IMR-90 (cell line): ENCODE data around the gene CFAP221. TPM values are rescaled to one million over a fixed set of nuclear protein-coding genes. Genes with fewer than 3 reads are reported as not detected.

Source experiments
- ATAC-seq: fragments of 200-7000 bp; cut with Tn5 transposase; 2 replicates; pipeline ENCODE4 v1.9.1; 2020; ENCODE audit warnings: low read depth, mild to moderate bottlenecking, moderate library complexity
- BruUV-seq: library from RNA; stranded (reverse); fragments of 400-500 nt; replicated peaks from 2 replicates; lab custom pipeline; 2021; lab: Mats Ljungman, UMichigan
- CTCF ChIA-PET: fragments of 300-600 bp; formaldehyde crosslinking; extraction: SDS; loops from one replicate; lab custom pipeline; 2021; ENCODE audit warnings: antibody characterized with exemption; lab: Yijun Ruan, JAX
- POLR2A ChIA-PET: fragments of 300-600 bp; sonication (Branson Sonifier 250); formaldehyde crosslinking; loops from one replicate; lab custom pipeline; 2022; ENCODE audit warnings: antibody characterized with exemption; ENCODE audit not compliant: unreplicated experiment; lab: Charles Lee
- DNase-seq: peaks from one replicate; pipeline ENCODE4 v3.0.0; 2013
- H2AFZ ChIP-seq: replicated peaks from 2 replicates; pipeline ENCODE3; 2013; ENCODE audit warnings: low read length, mild to moderate bottlenecking; ENCODE audit not compliant: poor library complexity
- H2AK5ac ChIP-seq: 2 replicates; pipeline ENCODE4 v1.6.1; 2013; ENCODE audit warnings: low read depth, low read length, inconsistent platforms
- H2AK9ac ChIP-seq: replicated peaks from 2 replicates; pipeline ENCODE3; 2013; ENCODE audit warnings: mild to moderate bottlenecking, low read depth, low read length, moderate library complexity; ENCODE audit not compliant: poor library complexity
- H2BK120ac ChIP-seq: 2 replicates; pipeline ENCODE4 v1.6.1; 2013; ENCODE audit warnings: low read depth, low read length, inconsistent platforms
- H2BK15ac ChIP-seq: 3 replicates; pipeline ENCODE4 v1.6.1; 2013; ENCODE audit warnings: low read depth, low read length, inconsistent platforms
- H2BK20ac ChIP-seq: 2 replicates; pipeline ENCODE4 v1.6.1; 2013; ENCODE audit warnings: low read depth, mild to moderate bottlenecking, inconsistent platforms, low read length, moderate library complexity
- H2BK5ac ChIP-seq: 2 replicates; pipeline ENCODE4 v1.6.1; 2013; ENCODE audit warnings: mild to moderate bottlenecking, low read depth, low read length, inconsistent platforms; ENCODE audit not compliant: poor library complexity, severe bottlenecking
- H3K14ac ChIP-seq: replicated peaks from 2 replicates; pipeline ENCODE4 v1.6.1; 2013; ENCODE audit warnings: low read depth, low read length, inconsistent platforms
- H3K18ac ChIP-seq: 2 replicates; pipeline ENCODE4 v1.6.1; 2013; ENCODE audit warnings: low read depth, low read length, control low read depth
- H3K23ac ChIP-seq: 2 replicates; pipeline ENCODE4 v1.6.1; 2013; ENCODE audit warnings: low read depth, low read length, inconsistent platforms
- H3K27ac ChIP-seq: 2 replicates; pipeline ENCODE4 v1.5.1; 2013; ENCODE audit warnings: mild to moderate bottlenecking, control low read depth, low read length; ENCODE audit not compliant: insufficient read depth
- H3K27me3 ChIP-seq: 2 replicates; pipeline ENCODE4 v1.6.1; 2013; ENCODE audit warnings: low read length; ENCODE audit not compliant: control insufficient read depth, insufficient read depth
- H3K36me3 ChIP-seq: 2 replicates; pipeline ENCODE4 v1.6.1; 2013; ENCODE audit warnings: low read length, mixed read lengths; ENCODE audit not compliant: control insufficient read depth, insufficient read depth
- H3K4ac ChIP-seq: 2 replicates; pipeline ENCODE4 v1.6.1; 2013; ENCODE audit warnings: low read depth, low read length, inconsistent platforms
- H3K4me1 ChIP-seq: 2 replicates; pipeline ENCODE4 v1.6.1; 2013; ENCODE audit warnings: low read length, mixed read lengths; ENCODE audit not compliant: control insufficient read depth, insufficient read depth
- H3K4me2 ChIP-seq: 2 replicates; pipeline ENCODE4 v1.6.1; 2013; ENCODE audit warnings: low read depth, mild to moderate bottlenecking, control low read depth, low read length, moderate library complexity
- H3K4me3 ChIP-seq: 2 replicates; pipeline ENCODE4 v1.5.1; 2013; ENCODE audit warnings: low read depth, mild to moderate bottlenecking, control low read depth, low read length, moderate library complexity; ENCODE audit not compliant: insufficient read depth
- H3K56ac ChIP-seq: 2 replicates; pipeline ENCODE4 v1.6.1; 2013; ENCODE audit warnings: low read length, inconsistent platforms; ENCODE audit not compliant: insufficient read depth; ENCODE audit errors: extremely low read depth
- H3K79me1 ChIP-seq, 2 experiments: 2 replicates each; pipeline ENCODE4 v1.6.1; 2013; ENCODE audit warnings: low read length in 2 of 2, inconsistent platforms in 1 of 2, low read depth in 1 of 2
- H3K9ac ChIP-seq: 2 replicates; pipeline ENCODE4 v1.6.1; 2013; ENCODE audit warnings: low read depth, low read length, control low read depth
- H3K9me1 ChIP-seq: 2 replicates; pipeline ENCODE4 v1.6.1; 2013; ENCODE audit warnings: low read length, inconsistent platforms; ENCODE audit not compliant: insufficient read depth
- H3K9me3 ChIP-seq: 2 replicates; pipeline ENCODE4 v1.6.1; 2013; ENCODE audit warnings: low read length; ENCODE audit not compliant: control insufficient read depth, insufficient read depth
- H4K20me1 ChIP-seq: 2 replicates; pipeline ENCODE4 v1.6.1; 2013; ENCODE audit warnings: low read length, inconsistent platforms; ENCODE audit not compliant: insufficient read depth
- H4K5ac ChIP-seq: 2 replicates; pipeline ENCODE4 v1.6.1; 2013; ENCODE audit warnings: mild to moderate bottlenecking, low read depth, low read length, control low read depth
- H4K8ac ChIP-seq, 2 experiments: 2 replicates each; pipeline ENCODE4 v1.6.1; 2013; ENCODE audit warnings: low read depth in 2 of 2, low read length in 2 of 2, control low read depth in 1 of 2, inconsistent platforms in 1 of 2
- H4K91ac ChIP-seq: 2 replicates; pipeline ENCODE4 v1.6.1; 2013; ENCODE audit warnings: low read depth, low read length, inconsistent platforms; ENCODE audit not compliant: insufficient read depth
- ELK1 ChIP-seq: fragments of 150-350 bp; IDR thresholded peaks from 2 replicates; pipeline ENCODE4 v1.6.1; 2016; ENCODE audit warnings: low read depth, mild to moderate bottlenecking, low read length, moderate library complexity, borderline replicate concordance
- USF2 ChIP-seq: fragments of 150-350 bp; IDR thresholded peaks from 2 replicates; pipeline ENCODE4 v1.6.1; 2017; ENCODE audit warnings: mild to moderate bottlenecking, antibody characterized with exemption, low read length, low read depth
- WGBS, 2 experiments: methylation state at CpG; one replicate each; pipeline versions ENCODE4 v1.1.5 to v1.1.7; 2013; ENCODE audit warnings: missing lambda C conversion rate in 2 of 2; ENCODE audit not compliant: insufficient read length in 1 of 2; ENCODE audit errors: extremely low coverage in 2 of 2; 5-methylcytosine and 5-hydroxymethylcytosine counted together
- dilution Hi-C: fragments of 300-500 bp; cut with HindIII; formaldehyde crosslinking; loops from one replicate; pipeline ENCODE4 v1.14.3; 2018; ENCODE audit warnings: low sequenced_read_pairs; ENCODE audit not compliant: unreplicated experiment
- in situ Hi-C: fragments of 300-500 bp; cut with MboI; formaldehyde crosslinking; loops from 3 replicates; pipeline ENCODE4 v1.14.3; 2019; ENCODE audit warnings: low sequenced_read_pairs, inconsistent platforms, mixed read lengths
- intact Hi-C: fragments of 100-400 bp; cut with micrococcal nuclease; formaldehyde crosslinking; loops from 2 replicates; pipeline ENCODE4 v1.10.0; 2022
- polyA plus RNA-seq, 3 experiments: library from polyadenylated mRNA; depleted of rRNA; stranded (reverse); fragments of >200 nt; gene quantifications; 2 replicates each; pipeline ENCODE4 v1.2.3, GENCODE V29; 2012; ENCODE audit warnings: low replicate concordance in 1 of 3
- total RNA-seq: library from RNA; depleted of rRNA; stranded (reverse); fragments of >200 nt; gene quantifications from 2 replicates; pipeline ENCODE4 v1.2.3, GENCODE V29; 2012

The CFAP221 gene
- total and polyA plus RNA-seq, 2 of the 4 experiments (the other 2 are of a cell fraction), result not detected

- TF ChIP-seq USF2 (no peak), ELK1 (no peak)
- dilution Hi-C loops, result no loop called here
- Histone ChIP-seq H3K14ac (no peak overlapping the region), H2BK15ac (no peak overlapping the region), H4K91ac (no peak overlapping the region), H2AK9ac (no peak overlapping the region), H3K4me3 (no peak overlapping the region), H3K27ac (no peak overlapping the region), H3K4me2 (no peak overlapping the region), H3K4ac (no peak overlapping the region), H2BK120ac (no peak overlapping the region), H3K18ac (no peak overlapping the region), H3K9me1 (no peaks in the 10 kb centered on the region), H3K27me3 (peaks cover 32% of the 10 kb centered on the region), H4K8ac (no peak overlapping the region), H2BK5ac (no peak overlapping the region), H3K4me1 (no peaks in the 10 kb centered on the region), H4K20me1 (no peaks in the 10 kb centered on the region), H3K9me3 (no peaks in the 10 kb centered on the region), H3K23ac (no peak overlapping the region), H3K56ac (no peak overlapping the region), H4K5ac (no peak overlapping the region), H3K79me1 (no peaks in the 10 kb centered on the region), H3K9ac (no peak overlapping the region), H2AK5ac (no peak overlapping the region), H2BK20ac (no peak overlapping the region), H3K36me3 (no peaks in the 10 kb centered on the region), H2AFZ (no peak overlapping the region)
- no TSS peak for BruUV-seq
- intact Hi-C loops, result no loop called here
- WGBS, 2 experiments, result no CpG with 5 or more reads among the region's 11 CpGs
- POLR2A ChIA-PET, result no interaction called here
- no peak for ATAC-seq
- DNase-seq, result no peak
- in situ Hi-C loops, result no loop called here
- CTCF ChIA-PET, result no interaction called here
Observed at GRCh38 chr2:119521433-119522050, 22.7 kb upstream of the CFAP221 start.
